ENCODE measurements around the gene MEIS2. TPM values are rescaled to one million over a fixed set of nuclear protein-coding genes. Genes with fewer than 3 reads are reported as not detected.
A peak's percentile ranks its signal among the peaks of the same experiment; 100 is the strongest.

MEIS2 gene
- total RNA-seq, 2 experiments from 2014 or later, result not detected

- intact Hi-C loops (cut with micrococcal nuclease), result loop anchor here (10.0 kb wide), 3 partner anchors 314 to 1374 kb away; partner anchors contain the start of gene CDIN1
- no peak for DNase-seq
- CTCF ChIA-PET, result no interaction called here
- H3K27me3 Mint-ChIP-seq (ENCODE audit: low read depth), result peaks cover 70% of the 10 kb centered on the region
- H3K27ac Mint-ChIP-seq, result no peak overlapping the region
- H3K4me3 Mint-ChIP-seq, result no peak overlapping the region
- peaks cover 5% of the 10 kb centered on the region for H3K4me1 Mint-ChIP-seq (ENCODE audit: low read depth)
- no peaks in the 10 kb centered on the region for H3K9me3 Mint-ChIP-seq
- H3K36me3 Mint-ChIP-seq (ENCODE audit: low read depth), result no peaks in the 10 kb centered on the region
These were observed 212.0 kb downstream of the MEIS2 start for GRCh38 chr15:36888011-36888992.

- no peak overlapping the region for H3K27ac Mint-ChIP-seq
- intact Hi-C loops (cut with micrococcal nuclease), result loop anchor here (10.0 kb wide), 3 partner anchors 313 to 1373 kb away; partner anchors contain the start of gene CDIN1
- H3K9me3 Mint-ChIP-seq, result no peaks in the 10 kb centered on the region
- peaks cover 79% of the 10 kb centered on the region for H3K27me3 Mint-ChIP-seq (ENCODE audit: low read depth)
- CTCF ChIA-PET, result no interaction called here
- no peak overlapping the region for H3K4me3 Mint-ChIP-seq
- DNase-seq, result no peak
- peaks cover 8% of the 10 kb centered on the region for H3K4me1 Mint-ChIP-seq (ENCODE audit: low read depth)
- no peaks in the 10 kb centered on the region for H3K36me3 Mint-ChIP-seq (ENCODE audit: low read depth)
These were observed 213.0 kb downstream of the MEIS2 start for GRCh38 chr15:36887214-36887961.

- DNase-seq, result no peak
- intact Hi-C loops (cut with micrococcal nuclease), result loop anchor here (10.0 kb wide), 3 partner anchors 312 to 1372 kb away; partner anchors contain the start of gene CDIN1
- Mint-ChIP-seq H3K4me1 (ENCODE audit: low read depth) (peaks cover 8% of the 10 kb centered on the region), H3K9me3 (no peaks in the 10 kb centered on the region), H3K27me3 (ENCODE audit: low read depth) (peaks cover 80% of the 10 kb centered on the region), H3K36me3 (ENCODE audit: low read depth) (no peaks in the 10 kb centered on the region), H3K27ac (no peak overlapping the region), H3K4me3 (no peak overlapping the region)
- CTCF ChIA-PET, result no interaction called here
These were observed 213.6 kb downstream of the MEIS2 start for GRCh38 chr15:36886701-36887100.

- Mint-ChIP-seq H3K4me3 (no peak overlapping the region), H3K4me1 (ENCODE audit: low read depth) (peaks cover 8% of the 10 kb centered on the region), H3K36me3 (ENCODE audit: low read depth) (no peaks in the 10 kb centered on the region), H3K9me3 (no peaks in the 10 kb centered on the region), H3K27ac (no peak overlapping the region), H3K27me3 (ENCODE audit: low read depth) (peaks cover 83% of the 10 kb centered on the region)
- intact Hi-C loops (cut with micrococcal nuclease), result loop anchor here (10.0 kb wide), 3 partner anchors 311 to 1371 kb away; partner anchors contain the start of gene CDIN1
- CTCF ChIA-PET, result interaction anchor here (0.7 kb wide), 1 partner anchor 171 kb away, joined by 3 read pairs; no protein-coding TSS in a partner anchor
- DNase-seq, result no peak
These were observed 214.2 kb downstream of the MEIS2 start for GRCh38 chr15:36886191-36886590.

GRCh38 chr15:36885771-36886170 lies 214.6 kb downstream of the MEIS2 start:
- Mint-ChIP-seq H3K4me3 (no peak overlapping the region), H3K36me3 (ENCODE audit: low read depth) (no peaks in the 10 kb centered on the region), H3K9me3 (no peaks in the 10 kb centered on the region), H3K4me1 (ENCODE audit: low read depth) (peaks cover 8% of the 10 kb centered on the region), H3K27me3 (ENCODE audit: low read depth) (peaks cover 87% of the 10 kb centered on the region), H3K27ac (no peak overlapping the region)
- CTCF ChIA-PET, result interaction anchor here (0.7 kb wide), 1 partner anchor 171 kb away, joined by 3 read pairs; no protein-coding TSS in a partner anchor
- DNase-seq, result no peak
- intact Hi-C loops (cut with micrococcal nuclease), result loop anchor here (10.0 kb wide), 3 partner anchors 311 to 1371 kb away; partner anchors contain the start of gene CDIN1

- Mint-ChIP-seq H3K27me3 (ENCODE audit: low read depth) (peaks cover 88% of the 10 kb centered on the region), H3K36me3 (ENCODE audit: low read depth) (no peaks in the 10 kb centered on the region), H3K4me1 (ENCODE audit: low read depth) (peaks cover 8% of the 10 kb centered on the region), H3K9me3 (no peaks in the 10 kb centered on the region), H3K27ac (no peak overlapping the region), H3K4me3 (no peak overlapping the region)
- no peak for DNase-seq
- CTCF ChIA-PET, result no interaction called here
- intact Hi-C loops (cut with micrococcal nuclease), result loop anchor here (10.0 kb wide), 3 partner anchors 310 to 1370 kb away; partner anchors contain the start of gene CDIN1
These were observed 215.3 kb downstream of the MEIS2 start for GRCh38 chr15:36884936-36885635.

GRCh38 chr15:36884518-36884875 lies 215.9 kb downstream of the MEIS2 start:
- peaks cover 89% of the 10 kb centered on the region for H3K27me3 Mint-ChIP-seq (ENCODE audit: low read depth)
- H3K27ac Mint-ChIP-seq, result no peak overlapping the region
- no peaks in the 10 kb centered on the region for H3K36me3 Mint-ChIP-seq (ENCODE audit: low read depth)
- no peak overlapping the region for H3K4me3 Mint-ChIP-seq
- DNase-seq, result no peak
- CTCF ChIA-PET, result interaction anchor here (0.7 kb wide), 2 partner anchors 605 to 997 kb away, joined by 3 read pairs; no protein-coding TSS in a partner anchor
- peaks cover 11% of the 10 kb centered on the region for H3K4me1 Mint-ChIP-seq (ENCODE audit: low read depth)
- intact Hi-C loops (cut with micrococcal nuclease), result loop anchor here (10.0 kb wide), 3 partner anchors 310 to 1370 kb away; partner anchors contain the start of gene CDIN1
- no peaks in the 10 kb centered on the region for H3K9me3 Mint-ChIP-seq

- intact Hi-C loops (cut with micrococcal nuclease), result loop anchor here (1.0 to 10.0 kb wide), 7 partner anchors 223 to 1369 kb away; partner anchors contain the start of gene CDIN1
- H3K9me3 Mint-ChIP-seq, result no peaks in the 10 kb centered on the region
- peaks cover 13% of the 10 kb centered on the region for H3K4me1 Mint-ChIP-seq (ENCODE audit: low read depth)
- peaks cover 90% of the 10 kb centered on the region for H3K27me3 Mint-ChIP-seq (ENCODE audit: low read depth)
- H3K27ac Mint-ChIP-seq, result no peak overlapping the region
- DNase-seq, result peak; percentile 84
- H3K4me3 Mint-ChIP-seq, result no peak overlapping the region
- CTCF ChIA-PET, result interaction anchor here (0.7 to 1.1 kb wide), 4 partner anchors 9 to 998 kb away, joined by 3 to 5 read pairs (median 3); no protein-coding TSS in a partner anchor
- no peaks in the 10 kb centered on the region for H3K36me3 Mint-ChIP-seq (ENCODE audit: low read depth)
These were observed 216.4 kb downstream of the MEIS2 start for GRCh38 chr15:36883713-36884517.

GRCh38 chr15:36882487-36883131 lies 217.7 kb downstream of the MEIS2 start:
- Mint-ChIP-seq H3K27me3 (ENCODE audit: low read depth) (peaks cover 92% of the 10 kb centered on the region), H3K36me3 (ENCODE audit: low read depth) (no peaks in the 10 kb centered on the region), H3K4me1 (ENCODE audit: low read depth) (peaks cover 23% of the 10 kb centered on the region), H3K27ac (no peak overlapping the region), H3K4me3 (no peak overlapping the region), H3K9me3 (no peaks in the 10 kb centered on the region)
- CTCF ChIA-PET, result interaction anchor here (0.6 to 1.1 kb wide), 5 partner anchors 9 to 228 kb away, joined by 3 to 4 read pairs (median 3); no protein-coding TSS in a partner anchor
- intact Hi-C loops (cut with micrococcal nuclease), result loop anchor here (1.0 to 10.0 kb wide), 7 partner anchors 224 to 1368 kb away; partner anchors contain the start of gene CDIN1
- DNase-seq, result no peak

- no peak for DNase-seq
- H3K4me3 Mint-ChIP-seq, result no peak overlapping the region
- H3K27me3 Mint-ChIP-seq (ENCODE audit: low read depth), result peaks cover 90% of the 10 kb centered on the region
- peaks cover 24% of the 10 kb centered on the region for H3K4me1 Mint-ChIP-seq (ENCODE audit: low read depth)
- no peaks in the 10 kb centered on the region for H3K36me3 Mint-ChIP-seq (ENCODE audit: low read depth)
- CTCF ChIA-PET, result interaction anchor here (1.1 kb wide), 1 partner anchor 10 kb away, joined by 4 read pairs; no protein-coding TSS in a partner anchor
- H3K9me3 Mint-ChIP-seq, result no peaks in the 10 kb centered on the region
- intact Hi-C loops (cut with micrococcal nuclease), result loop anchor here (2.0 to 10.0 kb wide), 5 partner anchors 225 to 1367 kb away; partner anchors contain the start of gene CDIN1
- no peak overlapping the region for H3K27ac Mint-ChIP-seq
These were observed 218.3 kb downstream of the MEIS2 start for GRCh38 chr15:36882056-36882455.

All from activated naive CD4-positive, alpha-beta T cell treated with anti-CD3 and anti-CD28 coated beads for 36 hours (primary cell).